Cardiac septum (tissue), 1 donor: Measurements from ENCODE around the gene CUZD1. TPM values are rescaled to one million over a fixed set of nuclear protein-coding genes. Genes with fewer than 3 reads are reported as not detected.
"Not testable (repeated sequence)": the region's sequence is repeated elsewhere in the genome, so short reads cannot be mapped to it uniquely, and the experiment has no call there.

Source experiments
- DNase-seq: peaks from one replicate; pipeline ENCODE4 v3.0.0-alpha.2; 2020; ENCODE audit warnings: low spot score
- intact Hi-C: fragments of 100-400 bp; cut with DNase I; formaldehyde crosslinking; loops from one replicate; pipeline ENCODE4 v1.14.0; 2022
- long read RNA-seq: library from polyadenylated mRNA; unstranded; transcript quantifications from one replicate; pipeline ENCODE4 v2.0.0, GENCODE V29; 2021
- total RNA-seq: library from RNA; stranded (reverse); fragmentation: NEBNext Ultra II Directional; extraction: Animal tissue kit (Norgen Biotek cat#: 25700); gene quantifications from one replicate; pipeline ENCODE4 v1.2.1, GENCODE V29; 2021
- donor health status: DM: no; HTN: no; CAD: no.

CUZD1 gene, protein sequence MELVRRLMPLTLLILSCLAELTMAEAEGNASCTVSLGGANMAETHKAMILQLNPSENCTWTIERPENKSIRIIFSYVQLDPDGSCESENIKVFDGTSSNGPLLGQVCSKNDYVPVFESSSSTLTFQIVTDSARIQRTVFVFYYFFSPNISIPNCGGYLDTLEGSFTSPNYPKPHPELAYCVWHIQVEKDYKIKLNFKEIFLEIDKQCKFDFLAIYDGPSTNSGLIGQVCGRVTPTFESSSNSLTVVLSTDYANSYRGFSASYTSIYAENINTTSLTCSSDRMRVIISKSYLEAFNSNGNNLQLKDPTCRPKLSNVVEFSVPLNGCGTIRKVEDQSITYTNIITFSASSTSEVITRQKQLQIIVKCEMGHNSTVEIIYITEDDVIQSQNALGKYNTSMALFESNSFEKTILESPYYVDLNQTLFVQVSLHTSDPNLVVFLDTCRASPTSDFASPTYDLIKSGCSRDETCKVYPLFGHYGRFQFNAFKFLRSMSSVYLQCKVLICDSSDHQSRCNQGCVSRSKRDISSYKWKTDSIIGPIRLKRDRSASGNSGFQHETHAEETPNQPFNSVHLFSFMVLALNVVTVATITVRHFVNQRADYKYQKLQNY
- 0.35 TPM for total RNA-seq
- long read RNA-seq, result 0 reads

DNA sequence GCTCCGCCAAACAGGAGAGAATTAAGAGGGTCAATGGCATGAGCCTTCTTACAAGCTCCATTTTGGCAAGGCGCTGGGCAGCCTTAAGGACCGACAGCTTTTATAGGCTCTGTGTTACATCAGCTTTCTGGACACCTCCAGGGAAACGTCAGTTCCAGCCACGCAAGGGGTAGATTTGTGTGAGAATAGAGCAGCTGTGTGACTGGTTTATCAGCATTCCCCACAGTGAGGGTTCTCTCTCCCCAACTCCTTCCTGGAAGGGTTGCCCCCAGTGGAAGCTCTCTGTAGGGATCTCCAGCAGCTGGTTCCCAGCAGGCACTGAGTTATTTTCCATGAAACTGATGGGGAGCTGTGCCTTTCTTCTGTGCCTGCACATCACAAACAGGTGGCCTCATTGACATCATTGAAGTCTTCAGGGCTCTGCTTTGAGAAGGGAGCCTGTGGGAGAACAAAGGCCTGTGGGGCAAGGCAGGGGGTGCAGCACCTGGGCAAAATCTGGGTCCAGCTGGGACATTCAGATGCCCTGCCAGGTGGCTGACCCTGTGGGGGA lies at the start of gene CUZD1:
Gene CUZD1, minus strand, starts transcription at position 75 of the 550 bp plus-strand sequence. Its CDS starts 14 bp downstream, at position 61.
- no peak for DNase-seq
- intact Hi-C loops, result no loop called here

DNA sequence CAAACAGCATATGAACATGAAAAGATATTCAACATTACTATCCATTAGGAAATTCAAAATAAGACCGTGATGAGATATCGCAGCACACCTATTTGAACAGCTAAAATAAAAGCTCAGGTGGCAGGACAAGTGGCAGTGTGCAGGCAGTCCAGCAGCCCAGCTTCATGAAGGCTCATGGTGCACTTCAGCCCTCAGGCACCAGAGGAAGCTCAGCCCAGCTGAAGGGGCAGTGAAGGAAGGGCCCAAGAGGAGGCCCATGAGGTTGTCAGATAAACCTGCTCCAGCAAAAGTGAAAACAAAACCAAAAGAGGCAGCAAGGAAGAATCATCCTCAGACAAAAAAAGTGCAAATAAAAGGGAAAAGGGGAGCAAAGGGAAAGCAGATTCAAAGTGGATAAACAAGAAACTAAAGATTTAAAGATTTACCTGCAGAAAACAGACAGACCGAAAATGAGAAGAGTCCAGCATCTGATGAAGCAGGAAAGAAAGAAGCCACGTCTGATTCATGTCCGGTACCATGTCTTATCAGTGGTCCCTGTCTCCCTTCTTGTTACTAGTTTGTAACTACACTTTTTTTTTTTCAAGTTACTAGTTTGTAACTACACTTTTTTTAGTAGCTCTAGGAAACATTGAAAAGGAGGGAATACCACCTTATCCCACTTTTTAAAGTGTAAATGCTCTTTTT lies 48.7 kb upstream of the CUZD1 start:
- DNase-seq, result no peak
- intact Hi-C loops, result no loop called here

DNA sequence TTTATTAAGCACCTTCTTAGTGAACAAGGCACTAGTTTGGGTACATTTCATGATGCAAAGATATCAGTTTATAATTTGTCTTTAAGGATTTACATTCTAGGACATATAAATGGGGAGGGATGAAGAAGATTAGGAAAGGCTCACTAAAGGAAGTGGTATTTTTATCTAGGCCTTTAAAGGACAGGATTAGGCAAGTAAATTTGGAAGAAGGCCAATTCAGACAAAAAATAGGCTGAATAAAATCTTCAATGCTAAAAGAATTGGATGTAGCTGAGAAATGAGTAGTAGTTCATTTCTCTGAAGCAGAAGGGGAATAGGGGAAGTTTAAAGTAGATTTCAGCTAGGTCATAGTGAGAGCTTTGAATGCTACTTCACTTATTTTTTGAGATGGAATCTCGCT lies 38.5 kb upstream of the CUZD1 start:
- no peak for DNase-seq
- intact Hi-C loops, result no loop called here

DNA sequence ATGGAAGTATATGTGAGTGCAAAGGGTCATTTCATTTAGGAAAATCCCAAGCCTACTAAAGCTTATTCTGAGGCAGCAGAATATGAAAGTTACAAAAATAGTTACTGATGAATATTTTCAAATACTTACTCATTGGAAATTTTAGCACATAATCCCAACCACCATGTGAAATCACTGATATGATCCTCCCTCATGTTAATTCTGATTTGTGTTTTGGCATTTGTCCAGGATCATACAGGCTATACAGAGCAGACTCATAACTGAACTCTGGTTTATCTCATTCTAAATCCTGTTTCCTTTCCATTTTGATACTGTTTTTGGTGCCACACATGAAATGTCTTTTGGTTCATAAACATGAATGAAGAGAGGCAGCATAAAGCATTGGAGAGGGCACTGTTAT lies 37.1 kb upstream of the CUZD1 start:
- no peak for DNase-seq

GRCh38 chr10:122879339-122880273 lies 33.9 kb upstream of the CUZD1 start, which contains the start of gene FAM24B:
TSS of gene FAM24B (minus strand) at chr10:122879581. CDS start at chr10:122850515, 29,066 bp downstream.
- DNase-seq, result peak; percentile 95
- intact Hi-C loops, result no loop called here

More for the DNA sequence above, 37.1 kb upstream of the CUZD1 start:
- intact Hi-C loops, result no loop called here

- intact Hi-C loops, result no loop called here
- DNase-seq, result no peak
Observed at GRCh38 chr10:122878799-122879338, 33.2 kb upstream of the CUZD1 start.

DNA sequence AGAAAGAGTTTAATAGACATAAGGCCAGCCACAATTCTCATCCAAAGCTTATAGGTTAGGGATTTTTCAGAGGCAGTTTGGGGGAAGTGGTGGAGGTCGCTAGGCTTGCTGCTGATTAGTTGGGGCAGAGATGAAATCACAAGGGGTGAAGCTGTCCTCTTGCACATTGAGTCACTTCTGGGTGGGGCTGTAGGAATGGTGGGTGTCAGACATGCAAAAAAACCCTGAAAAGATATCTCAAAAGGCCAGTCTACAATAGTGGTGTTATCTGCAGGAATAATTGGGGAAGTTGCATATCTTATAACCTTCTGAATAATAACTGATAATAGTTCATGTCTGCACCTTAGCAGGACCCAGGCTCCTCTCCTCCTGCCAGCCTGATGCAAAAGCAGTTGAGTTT lies 31.6 kb upstream of the CUZD1 start:
- no peak for DNase-seq
- intact Hi-C loops, result no loop called here

GRCh38 chr10:122876467-122876855 lies 30.8 kb upstream of the CUZD1 start:
- DNase-seq, result no peak
- intact Hi-C loops, result no loop called here

DNA sequence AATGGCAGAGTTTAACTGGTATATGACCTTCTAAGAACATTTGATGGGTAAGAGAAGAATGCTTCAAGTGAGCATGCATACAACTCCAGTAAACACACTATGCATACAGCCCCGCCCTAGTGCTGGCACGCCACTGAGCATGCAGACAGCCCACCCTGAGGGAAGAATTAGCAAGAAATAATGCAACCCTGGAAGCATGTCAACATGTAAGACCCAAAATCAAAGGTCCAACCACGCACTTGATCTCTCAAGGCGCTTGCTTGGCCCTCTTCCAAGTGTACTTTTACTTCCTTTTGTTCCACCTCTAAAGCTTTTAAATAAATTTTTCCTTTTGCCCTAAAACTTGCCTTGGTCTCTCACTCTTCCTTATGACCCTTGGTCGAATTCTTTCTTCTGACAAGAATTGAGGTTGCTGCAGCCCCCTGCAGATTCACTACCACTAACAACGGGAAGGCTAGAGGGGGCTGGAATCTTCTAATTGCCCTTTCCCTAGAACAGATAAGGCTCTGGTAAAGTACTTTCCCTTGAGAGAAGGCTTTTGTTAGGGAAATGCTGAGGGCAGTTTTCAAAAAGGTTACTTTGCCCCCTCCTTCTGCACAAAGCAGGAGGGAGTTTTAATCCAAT lies 30.3 kb upstream of the CUZD1 start:
- intact Hi-C loops, result no loop called here
- DNase-seq, result no peak

- intact Hi-C loops, DNase-seq: not testable (repeated sequence)
Observed at GRCh38 chr10:122871947-122872346, 26.3 kb upstream of the CUZD1 start.

DNA sequence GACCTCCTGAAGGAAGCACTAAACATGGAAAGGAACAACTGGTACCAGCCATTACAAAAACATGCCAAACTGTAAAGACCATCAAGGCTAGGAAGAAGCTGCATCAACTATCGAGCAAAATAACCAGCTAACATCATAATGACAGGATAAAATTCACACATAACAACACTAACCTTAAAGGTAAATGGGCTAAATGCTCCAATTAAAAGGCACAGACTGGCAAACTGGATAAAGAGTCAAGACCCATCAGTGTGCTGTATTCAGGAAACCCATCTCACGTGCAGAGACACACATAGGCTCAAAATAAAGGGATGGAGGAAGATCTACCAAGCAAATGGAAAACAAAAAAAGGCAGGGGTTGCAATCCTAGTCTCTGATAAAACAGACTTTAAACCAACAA lies 23.1 kb upstream of the CUZD1 start:
- not testable (repeated sequence) for DNase-seq

GRCh38 chr10:122866757-122867482 lies 21.3 kb upstream of the CUZD1 start:
- intact Hi-C loops, DNase-seq: not testable (repeated sequence)

More for the DNA sequence above, 23.1 kb upstream of the CUZD1 start:
- intact Hi-C loops, result not testable (repeated sequence)

- intact Hi-C loops, result no loop called here
- no peak for DNase-seq
Observed at GRCh38 chr10:122864901-122865300, 19.2 kb upstream of the CUZD1 start.

GRCh38 chr10:122864194-122864592 lies 18.5 kb upstream of the CUZD1 start:
- DNase-seq, result no peak
- intact Hi-C loops, result no loop called here

- DNase-seq, result no peak
- intact Hi-C loops, result no loop called here
Observed at GRCh38 chr10:122863216-122864193, 17.8 kb upstream of the CUZD1 start.

GRCh38 chr10:122861711-122862161 lies 16.1 kb upstream of the CUZD1 start:
- intact Hi-C loops, result no loop called here
- DNase-seq, result no peak
